ENCODE data around the gene MTRF1L.
A peak's percentile ranks its signal among the peaks of the same experiment; 100 is the strongest.

The MTRF1L gene

DNA sequence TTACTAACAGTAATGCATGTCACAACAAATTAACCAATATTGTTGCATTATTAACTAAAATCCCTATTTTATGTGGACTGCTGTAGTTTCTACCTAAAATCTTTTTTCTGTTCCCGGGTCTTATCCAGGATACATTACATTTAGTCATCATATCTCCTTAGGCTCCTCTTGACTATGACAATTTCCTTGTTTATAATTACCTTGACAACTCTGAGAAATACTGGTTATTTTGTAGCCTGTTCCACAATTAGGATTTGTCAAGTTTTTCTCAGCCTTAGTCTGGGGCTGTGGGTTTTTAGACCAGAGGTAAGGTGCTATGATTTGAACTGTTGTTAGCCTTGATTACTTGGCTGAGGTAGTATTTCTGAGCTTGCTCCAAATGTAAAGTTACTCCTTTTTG is 23.4 kb downstream of the MTRF1L start:
- H3K9me2 ChIP-seq (ENCODE audit: low read depth, low read length), result no peaks in the 10 kb centered on the region
- H3K9me3 ChIP-seq (ENCODE audit: low read length), result no peaks in the 10 kb centered on the region
- no peaks in the 10 kb centered on the region for H3F3A ChIP-seq (ENCODE audit: insufficient read depth, low read length)
- peak overlapping the region; percentile 97; the same call in 1 of the 2 replicates for H3K4me2 ChIP-seq (ENCODE audit: low read length)
- no peak overlapping the region for H3K27ac ChIP-seq (ENCODE audit: low read depth, low read length, poor library complexity, severe bottlenecking)
- TF ChIP-seq, protein P1, sequence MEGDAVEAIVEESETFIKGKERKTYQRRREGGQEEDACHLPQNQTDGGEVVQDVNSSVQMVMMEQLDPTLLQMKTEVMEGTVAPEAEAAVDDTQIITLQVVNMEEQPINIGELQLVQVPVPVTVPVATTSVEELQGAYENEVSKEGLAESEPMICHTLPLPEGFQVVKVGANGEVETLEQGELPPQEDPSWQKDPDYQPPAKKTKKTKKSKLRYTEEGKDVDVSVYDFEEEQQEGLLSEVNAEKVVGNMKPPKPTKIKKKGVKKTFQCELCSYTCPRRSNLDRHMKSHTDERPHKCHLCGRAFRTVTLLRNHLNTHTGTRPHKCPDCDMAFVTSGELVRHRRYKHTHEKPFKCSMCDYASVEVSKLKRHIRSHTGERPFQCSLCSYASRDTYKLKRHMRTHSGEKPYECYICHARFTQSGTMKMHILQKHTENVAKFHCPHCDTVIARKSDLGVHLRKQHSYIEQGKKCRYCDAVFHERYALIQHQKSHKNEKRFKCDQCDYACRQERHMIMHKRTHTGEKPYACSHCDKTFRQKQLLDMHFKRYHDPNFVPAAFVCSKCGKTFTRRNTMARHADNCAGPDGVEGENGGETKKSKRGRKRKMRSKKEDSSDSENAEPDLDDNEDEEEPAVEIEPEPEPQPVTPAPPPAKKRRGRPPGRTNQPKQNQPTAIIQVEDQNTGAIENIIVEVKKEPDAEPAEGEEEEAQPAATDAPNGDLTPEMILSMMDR (IDR thresholded peaks at IDR 0.05; ENCODE audit: low read length), result no peak
- no peak for TF ChIP-seq EZH2 (IDR thresholded peaks at IDR 0.05; ENCODE audit: borderline replicate concordance, low read length)
- peaks cover 81% of the 10 kb centered on the region for H3K36me3 ChIP-seq (ENCODE audit: insufficient read depth, low read length)
- H3K79me2 ChIP-seq (ENCODE audit: insufficient read depth, low read length), result peaks cover 92% of the 10 kb centered on the region
- no peak overlapping the region for H3K4me3 ChIP-seq (ENCODE audit: low read depth, low read length, poor library complexity, severe bottlenecking)
- no peak overlapping the region for H3K9ac ChIP-seq (ENCODE audit: low read length)
- peaks cover 42% of the 10 kb centered on the region for H3K4me1 ChIP-seq (ENCODE audit: insufficient read depth, low read length, severe bottlenecking)
- H2AFZ ChIP-seq (ENCODE audit: low read length), result no peak overlapping the region
- 0 out of 2 replicates have a peak, but pooled peaks cover 6% of the 10 kb centered on the region for H4K20me1 ChIP-seq (ENCODE audit: insufficient read depth, low read length)
- H3K27me3 ChIP-seq (ENCODE audit: insufficient read depth, low read length), result no peaks in the 10 kb centered on the region

DNA sequence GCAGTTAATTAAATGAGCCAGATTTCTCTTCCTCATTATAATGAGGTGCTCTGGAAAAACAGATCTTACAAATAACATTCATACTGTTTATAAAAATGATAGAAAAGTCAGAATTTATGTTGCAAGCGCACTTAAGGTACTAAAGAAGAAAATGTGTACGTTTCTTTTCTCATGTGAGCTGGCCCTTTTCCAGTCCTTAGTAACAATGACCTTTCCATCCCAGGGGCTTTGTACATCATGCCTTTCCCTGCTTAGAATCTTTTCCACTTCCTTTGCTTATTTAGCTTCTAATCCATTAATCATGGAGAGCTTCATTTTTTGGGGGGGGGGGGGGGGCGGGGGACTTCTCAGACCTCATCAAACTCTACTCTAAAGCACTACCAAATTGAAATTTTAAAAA is 24.5 kb downstream of the MTRF1L start:
- H3K9me3 ChIP-seq (ENCODE audit: low read length), result no peaks in the 10 kb centered on the region
- no peaks in the 10 kb centered on the region for H3F3A ChIP-seq (ENCODE audit: insufficient read depth, low read length)
- no peak overlapping the region for H3K4me3 ChIP-seq (ENCODE audit: low read depth, low read length, poor library complexity, severe bottlenecking)
- H3K9ac ChIP-seq (ENCODE audit: low read length), result no peak overlapping the region
- no peaks in the 10 kb centered on the region for H3K9me2 ChIP-seq (ENCODE audit: low read depth, low read length)
- peaks cover 42% of the 10 kb centered on the region for H3K4me1 ChIP-seq (ENCODE audit: insufficient read depth, low read length, severe bottlenecking)
- no peak overlapping the region for H2AFZ ChIP-seq (ENCODE audit: low read length)
- H3K27me3 ChIP-seq (ENCODE audit: insufficient read depth, low read length), result no peaks in the 10 kb centered on the region
- peaks cover 92% of the 10 kb centered on the region for H3K79me2 ChIP-seq (ENCODE audit: insufficient read depth, low read length)
- peaks cover 87% of the 10 kb centered on the region for H3K36me3 ChIP-seq (ENCODE audit: insufficient read depth, low read length)
- H3K4me2 ChIP-seq (ENCODE audit: low read length), result no peak overlapping the region
- no peak overlapping the region for H3K27ac ChIP-seq (ENCODE audit: low read depth, low read length, poor library complexity, severe bottlenecking)
- 0 out of 2 replicates have a peak, but pooled peaks cover 6% of the 10 kb centered on the region for H4K20me1 ChIP-seq (ENCODE audit: insufficient read depth, low read length)
- no peak for TF ChIP-seq EZH2 (IDR thresholded peaks at IDR 0.05; ENCODE audit: borderline replicate concordance, low read length)
- TF ChIP-seq, protein P1 (IDR thresholded peaks at IDR 0.05; ENCODE audit: low read length), result no peak

DNA sequence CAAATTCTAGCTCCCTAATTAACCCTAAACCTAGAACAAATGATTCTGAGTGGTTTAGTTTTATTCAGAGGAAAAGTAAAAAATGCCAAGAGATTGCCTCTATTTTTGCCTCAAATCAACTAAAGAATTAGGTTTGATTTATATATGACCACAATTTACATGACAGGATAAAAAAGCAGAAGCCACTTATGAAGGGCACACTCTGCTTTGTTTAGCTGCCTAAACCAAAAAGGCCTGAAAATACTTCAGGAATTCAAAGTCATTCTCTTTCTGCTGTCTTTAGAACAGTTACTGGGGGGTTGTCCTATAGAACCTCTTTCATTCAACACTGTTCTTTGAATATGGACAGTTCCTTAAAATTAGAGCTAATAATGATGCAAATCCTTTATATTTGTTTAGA is 25.0 kb downstream of the MTRF1L start:
- Histone ChIP-seq H3F3A (ENCODE audit: insufficient read depth, low read length) (no peaks in the 10 kb centered on the region), H3K4me2 (ENCODE audit: low read length) (no peak overlapping the region), H4K20me1 (ENCODE audit: insufficient read depth, low read length) (0 out of 2 replicates have a peak, but pooled peaks cover 6% of the 10 kb centered on the region), H3K27ac (ENCODE audit: low read depth, low read length, poor library complexity, severe bottlenecking) (no peak overlapping the region), H3K27me3 (ENCODE audit: insufficient read depth, low read length) (no peaks in the 10 kb centered on the region), H3K79me2 (ENCODE audit: insufficient read depth, low read length) (peaks cover 89% of the 10 kb centered on the region), H3K9me2 (ENCODE audit: low read depth, low read length) (no peaks in the 10 kb centered on the region), H2AFZ (ENCODE audit: low read length) (no peak overlapping the region), H3K4me1 (ENCODE audit: insufficient read depth, low read length, severe bottlenecking) (peaks cover 42% of the 10 kb centered on the region), H3K4me3 (ENCODE audit: low read depth, low read length, poor library complexity, severe bottlenecking) (no peak overlapping the region), H3K9ac (ENCODE audit: low read length) (no peak overlapping the region), H3K9me3 (ENCODE audit: low read length) (no peaks in the 10 kb centered on the region), H3K36me3 (ENCODE audit: insufficient read depth, low read length) (peaks cover 92% of the 10 kb centered on the region)
- no peak for TF ChIP-seq EZH2 (IDR thresholded peaks at IDR 0.05; ENCODE audit: borderline replicate concordance, low read length)
- TF ChIP-seq, protein P1 (IDR thresholded peaks at IDR 0.05; ENCODE audit: low read length), result no peak

Measured in OCI-LY1 (cell line).